HepG2 (cell line): Measurements from ENCODE around the gene RAB27B. TPM values are rescaled to one million over a fixed set of nuclear protein-coding genes. Genes with fewer than 3 reads are reported as not detected.

ENCODE experiments used
- ATAC-seq: fragments of 200-7000 bp; cut with Tn5 transposase; 3 replicates; pipeline ENCODE4 v1.9.1; 2020; ENCODE audit warnings: mild to moderate bottlenecking, moderate library complexity
- BruUV-seq: library from RNA; stranded (reverse); fragments of 400-500 nt; replicated peaks from 2 replicates; lab custom pipeline; 2021; lab: Mats Ljungman, UMichigan
- CTCF ChIA-PET: fragments of 300-600 bp; formaldehyde crosslinking; extraction: SDS; loops from one replicate; lab custom pipeline; 2021; ENCODE audit warnings: low total read pairs, inconsistent platforms, low intra/inter-chr PET ratio; lab: Yijun Ruan, JAX
- POLR2A ChIA-PET: fragments of 350-600 bp; sonication (Branson Sonifier 250); formaldehyde crosslinking; loops from one replicate; lab custom pipeline; 2020; ENCODE audit warnings: antibody characterized with exemption, inconsistent platforms; lab: Yijun Ruan, JAX
- DNase-seq: peaks from one replicate; pipeline ENCODE4 v3.0.0-alpha.2; 2015; ENCODE audit warnings: low spot score
- FAIRE-seq: peaks from 3 replicates; lab custom pipeline; 2011; peaks lifted over from hg19 to GRCh38; lab: Jason Lieb, UNC
- H2AFZ ChIP-seq: one replicate; pipeline ENCODE4 v1.6.1; 2011; ENCODE audit warnings: low read length, inconsistent platforms
- H3K27ac ChIP-seq: fragments of 300-600 bp; 3 replicates; pipeline ENCODE4 v1.8.0; 2011; ENCODE audit warnings: mixed run types, mild to moderate bottlenecking, mixed read lengths, low read length, inconsistent platforms; ENCODE audit not compliant: insufficient read depth; ENCODE audit errors: extremely low read length
- H3K27me3 ChIP-seq, 2 experiments: fragments of 200-600 bp in 1 of 2; 2 replicates in 1 of 2; 3 replicates in 1 of 2; pipeline versions ENCODE4 v1.6.0 to v1.8.0; 2011; ENCODE audit warnings: low read length in 2 of 2, mild to moderate bottlenecking in 2 of 2, moderate library complexity in 2 of 2, inconsistent platforms in 1 of 2; ENCODE audit not compliant: insufficient read depth in 2 of 2, control insufficient read depth in 1 of 2
- H3K36me3 ChIP-seq, 2 experiments: fragments of 200-600 bp in 1 of 2; replicated peaks in 1 of 2; 2 replicates in 1 of 2; 3 replicates in 1 of 2; pipeline versions ENCODE4 v1.5.1 to v1.8.0; 2011; ENCODE audit warnings: low read length in 2 of 2, inconsistent platforms in 1 of 2; ENCODE audit not compliant: insufficient read depth in 2 of 2, control insufficient read depth in 1 of 2
- H3K4me1 ChIP-seq: 2 replicates; pipeline ENCODE4 v1.5.1; 2012; ENCODE audit warnings: low read length, inconsistent platforms; ENCODE audit not compliant: insufficient read depth
- H3K4me2 ChIP-seq: 2 replicates; pipeline ENCODE4 v1.6.0; 2011; ENCODE audit warnings: low read depth, low read length, inconsistent platforms
- H3K4me3 ChIP-seq, 3 experiments: fragments of 200-600 bp in 1 of 3; sonication (generic), shearing (Covaris generic) in 1 of 3; replicated peaks in 1 of 3; 2 replicates each; pipeline ENCODE4 v1.5.1; 2011 to 2016; ENCODE audit warnings: low read length in 3 of 3, inconsistent platforms in 2 of 3, low read depth in 2 of 3, mild to moderate bottlenecking in 2 of 3, control low read depth in 1 of 3, mixed read lengths in 1 of 3; ENCODE audit not compliant: insufficient read depth in 1 of 3
- H3K79me2 ChIP-seq: one replicate; pipeline ENCODE4 v1.6.1; 2011; ENCODE audit warnings: low read length, inconsistent platforms; ENCODE audit not compliant: insufficient read depth
- H3K9ac ChIP-seq: 2 replicates; pipeline ENCODE4 v1.6.0; 2011; ENCODE audit warnings: mild to moderate bottlenecking, low read depth, low read length, inconsistent platforms; ENCODE audit not compliant: insufficient read depth
- H3K9me3 ChIP-seq: 2 replicates; pipeline ENCODE4 v1.5.1; 2012; ENCODE audit warnings: mild to moderate bottlenecking, low read length
- H4K20me1 ChIP-seq: 2 replicates; pipeline ENCODE4 v1.6.0; 2011; ENCODE audit warnings: inconsistent platforms, mild to moderate bottlenecking, low read length, moderate library complexity; ENCODE audit not compliant: insufficient read depth
- ZNF557 ChIP-seq: sonication (generic); formaldehyde crosslinking; IDR thresholded peaks from 2 replicates; pipeline ENCODE4 v1.4.0; 2020; ENCODE audit warnings: missing genetic modification reagents
- WGBS: methylation state at CpG from one replicate; pipeline ENCODE4 v1.1.6; 2017; ENCODE audit warnings: low lambda C conversion rate; 5-methylcytosine and 5-hydroxymethylcytosine counted together
- in situ Hi-C: cut with HindIII; loops from 2 replicates; pipeline ENCODE4 v1.10.0; 2017; ENCODE audit warnings: low pct_unique_long_range_greater_than_20kb; ENCODE audit not compliant: extremely low pct_ligation_motif_present
- intact Hi-C: fragments of 100-400 bp; cut with micrococcal nuclease; formaldehyde crosslinking; loops from one replicate; pipeline ENCODE4 v1.10.0; 2022; ENCODE audit not compliant: unreplicated experiment
- polyA plus RNA-seq, 8 experiments: library from polyadenylated mRNA; depleted of rRNA in 3 of 8; stranded (reverse) in 7 of 8; unstranded in 1 of 8; fragments of >200 nt; fragmentation: Illumina TruSeq in 4 of 8; extraction: Trizol in 4 of 8; gene quantifications; 2 replicates each; pipeline versions ENCODE4 v1.2.1 to v1.2.3, GENCODE V29; 2011 to 2016; ENCODE audit warnings: low read depth in 4 of 8, missing spikeins in 1 of 8, mixed read lengths in 1 of 8; ENCODE audit not compliant: insufficient read depth in 1 of 8
- total RNA-seq, 5 experiments: library from RNA; depleted of rRNA; stranded (reverse); fragments of >200 nt; fragmentation: Illumina TruSeq; extraction: Trizol; gene quantifications; 2 replicates each; pipeline ENCODE4 v1.2.3, GENCODE V29; 2016; ENCODE audit warnings: low read depth in 1 of 5

Gene RAB27B
- total and polyA plus RNA-seq, 2 of the 13 experiments (the other 11 are each of a cell fraction or from before 2014, with no cell fraction given): not detected

DNA sequence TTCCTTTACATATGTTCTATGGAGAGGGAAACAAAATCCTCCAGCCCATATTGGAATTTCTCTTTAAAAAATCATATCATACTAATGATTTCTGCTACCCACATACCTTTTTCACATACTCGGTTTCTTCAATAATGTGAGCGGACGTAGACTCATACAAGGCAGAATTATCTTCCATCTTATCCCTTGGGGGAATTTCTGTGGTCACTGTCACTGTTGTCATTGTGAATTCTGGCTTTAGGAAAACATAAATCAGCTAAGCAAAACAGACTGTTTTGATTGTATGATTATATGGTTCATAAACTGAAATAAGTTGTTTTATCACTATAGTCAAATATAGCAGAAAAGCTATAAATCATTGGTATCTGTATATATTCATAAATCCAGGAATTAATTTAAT, 114.3 kb downstream of the RAB27B start:
- Histone ChIP-seq H3K79me2 (peaks cover 2% of the 10 kb centered on the region), H2AFZ (no peak overlapping the region), H3K9me3 (no peaks in the 10 kb centered on the region), H3K4me3 (no peak overlapping the region), H3K27me3 (no peaks in the 10 kb centered on the region), H3K27ac (no peak overlapping the region), H4K20me1 (no peaks in the 10 kb centered on the region), H3K4me1 (peaks cover 45% of the 10 kb centered on the region), H3K36me3 (peaks cover 4 to 11% of the 10 kb centered on the region in 2 experiments; a peak in 4 of 5 replicates), H3K9ac (no peak overlapping the region), H3K4me2 (no peak overlapping the region)
- FAIRE-seq (no peak), DNase-seq (no peak), ATAC-seq (no peak)
- in situ Hi-C loops: no loop called here
- 98% methylated on average over 3 of the region's 3 CpGs for WGBS
- intact Hi-C loops: loop anchor here (10.0 kb wide), 1 partner anchor 178 kb away; no protein-coding TSS in a partner anchor
- ChIA-PET CTCF (no interaction called here), POLR2A (no interaction called here)
- no TSS peak for BruUV-seq
- TF ChIP-seq ZNF557 (CRISPR knock-in tag): no peak

Other genes with a start within 250 kb of the RAB27B start
- gene DYNAP, start 237.2 kb upstream of the RAB27B start, total RNA-seq (2016; rRNA removed; fragmentation: Illumina TruSeq; extraction: Trizol): not detected in 2 replicates
- gene DYNAP, start 237.2 kb upstream of the RAB27B start, polyA plus RNA-seq (2011; rRNA removed): not detected in 2 replicates
- 4.6 and 4.9 TPM in 2 replicates for gene CCDC68, start 131.0 kb downstream of the RAB27B start, total RNA-seq (2016; rRNA removed; fragmentation: Illumina TruSeq; extraction: Trizol)
- gene CCDC68, start 131.0 kb downstream of the RAB27B start, polyA plus RNA-seq (2011; rRNA removed): 10.9 and 13.3 TPM in 2 replicates